Activated T-cell treated with anti-CD3 and anti-CD28 coated beads for 48 hours (primary cell): Measurements from ENCODE around the gene PAM.

Experiments used
- DNase-seq: peaks from one replicate; pipeline ENCODE4 v3.0.0-alpha.2; 2020; ENCODE audit warnings: low read depth

The PAM gene

GRCh38 chr5:102781786-102782185 is 26.7 kb downstream of the PAM start:
- no peak for DNase-seq

- DNase-seq = no peak
These were observed 27.2 kb downstream of the PAM start for GRCh38 chr5:102782217-102782872.

- DNase-seq = no peak
These were observed 32.0 kb downstream of the PAM start for GRCh38 chr5:102787134-102787533.

- DNase-seq = no peak
These were observed 33.7 kb downstream of the PAM start for GRCh38 chr5:102788788-102789187.

DNA sequence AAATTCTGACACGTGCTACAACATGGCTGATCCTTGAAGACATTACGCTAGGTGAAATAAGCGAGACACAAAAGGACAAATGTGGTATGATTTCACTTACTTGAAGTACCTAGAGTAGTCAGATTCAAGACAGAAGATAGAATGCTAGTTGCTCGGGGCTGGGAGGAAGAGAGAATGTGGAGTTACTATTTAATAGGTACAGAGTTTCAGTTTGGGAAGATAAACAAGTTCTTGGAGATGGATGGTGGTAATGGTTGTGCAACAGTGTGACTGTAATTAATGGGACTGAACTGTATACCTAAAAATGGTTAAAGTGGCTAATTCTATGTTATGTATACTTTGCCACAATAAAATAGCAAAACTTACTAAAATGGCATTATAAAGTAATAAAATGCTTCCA is 34.4 kb downstream of the PAM start:
- DNase-seq = no peak

DNA sequence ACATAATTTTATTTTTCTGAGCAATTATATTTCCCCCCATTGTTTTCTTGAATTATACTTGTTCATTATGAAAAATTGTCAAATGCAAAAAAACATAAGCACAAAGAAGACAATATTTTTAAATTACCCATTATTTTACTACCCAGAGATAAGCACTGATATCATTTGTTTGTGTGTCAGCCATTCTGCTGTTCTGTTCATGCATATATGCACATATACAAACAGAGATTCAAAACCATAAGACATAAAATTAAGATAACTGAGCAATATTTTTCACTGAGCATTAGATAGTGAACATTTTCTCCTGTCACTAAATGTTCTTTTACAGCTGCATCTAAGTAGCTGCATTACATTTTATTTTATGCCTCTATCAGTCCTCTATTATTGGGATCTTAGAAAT is 35.6 kb downstream of the PAM start:
- DNase-seq = no peak

GRCh38 chr5:102792705-102793104 is 37.6 kb downstream of the PAM start:
- DNase-seq = no peak

DNA sequence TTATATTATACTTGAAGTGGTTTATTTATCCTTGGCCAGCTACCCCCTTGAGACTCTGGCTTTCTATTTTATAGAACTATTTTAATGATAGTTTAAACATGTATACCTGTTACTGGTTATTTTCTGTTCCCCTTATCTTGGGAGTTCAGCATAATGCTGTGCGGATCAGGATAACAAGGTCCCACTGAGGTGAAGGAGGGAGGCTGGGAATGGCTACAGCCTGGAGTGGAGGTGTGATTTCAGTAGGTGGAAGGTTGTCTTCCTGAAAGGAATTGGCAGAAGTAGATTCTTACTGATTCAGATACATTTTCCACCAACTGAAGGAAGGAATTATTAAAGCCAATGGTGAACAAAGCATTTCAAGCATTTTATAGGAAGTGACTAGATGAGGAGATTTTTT is 38.9 kb downstream of the PAM start:
- no peak for DNase-seq

- no peak for DNase-seq
These were observed 39.7 kb downstream of the PAM start for GRCh38 chr5:102794677-102795331.

DNA sequence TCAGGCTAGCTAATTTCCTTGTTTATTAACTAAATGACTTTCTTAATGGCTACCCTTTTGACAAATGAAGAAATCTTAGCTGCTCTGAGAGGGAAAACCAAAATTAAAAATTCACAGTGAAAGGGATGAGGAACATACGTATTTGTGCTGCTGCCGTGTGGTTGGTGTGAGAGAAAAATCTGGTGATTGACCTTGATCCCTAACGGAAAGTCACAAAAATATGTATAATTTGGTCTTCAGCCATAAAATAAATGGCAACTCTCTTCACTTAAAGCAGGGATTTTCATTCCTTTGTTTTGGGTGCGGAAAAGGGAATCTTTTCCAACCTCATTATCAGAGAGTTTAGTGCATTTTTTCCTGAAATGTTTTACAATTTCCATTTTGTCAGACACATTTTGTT is 40.4 kb downstream of the PAM start:
- DNase-seq = no peak

- no peak for DNase-seq
These were observed 40.9 kb downstream of the PAM start for GRCh38 chr5:102796009-102796408.

DNA sequence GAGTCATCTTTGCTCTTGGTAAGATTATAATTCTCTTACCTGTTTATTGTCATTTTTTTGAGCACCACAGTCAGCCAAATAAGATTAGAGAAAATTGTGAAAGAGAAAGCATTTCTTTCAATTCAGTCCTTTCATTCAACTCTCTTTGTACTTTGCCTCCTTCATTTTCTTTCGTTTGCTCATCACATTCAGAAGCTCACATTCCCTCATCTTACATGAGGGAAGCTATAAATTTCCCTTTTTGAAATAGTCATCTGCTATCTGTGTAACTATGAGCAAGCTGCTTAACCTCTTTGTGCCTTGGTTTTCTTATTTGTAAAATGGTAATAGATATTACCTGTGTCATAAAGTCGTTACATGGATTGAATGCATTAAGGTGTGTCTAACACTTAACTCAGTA is 41.4 kb downstream of the PAM start:
- DNase-seq = no peak

GRCh38 chr5:102797322-102797884 is 42.3 kb downstream of the PAM start:
- no peak for DNase-seq

GRCh38 chr5:102798104-102798785 is 43.1 kb downstream of the PAM start:
- DNase-seq = no peak

DNA sequence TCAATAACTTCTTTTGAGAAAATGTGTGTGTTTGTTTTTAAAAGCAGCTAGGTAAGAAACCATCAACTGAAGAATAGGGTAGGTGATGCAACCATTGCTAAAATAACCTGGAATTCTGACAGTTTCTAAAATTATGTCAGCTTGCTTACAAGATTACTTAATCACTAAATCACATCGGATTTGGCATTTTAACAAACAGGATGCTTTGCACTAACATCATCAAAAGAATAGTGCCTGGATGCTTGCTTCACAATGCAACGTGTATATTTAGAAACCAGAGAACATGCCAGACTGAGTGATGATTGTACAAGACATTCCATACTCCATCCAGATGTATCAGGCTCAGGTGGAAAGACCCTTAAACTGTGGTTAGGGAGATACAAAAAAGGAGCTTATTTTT is 43.9 kb downstream of the PAM start:
- no peak for DNase-seq

- no peak for DNase-seq
These were observed 45.3 kb downstream of the PAM start for GRCh38 chr5:102800427-102800826.

DNA sequence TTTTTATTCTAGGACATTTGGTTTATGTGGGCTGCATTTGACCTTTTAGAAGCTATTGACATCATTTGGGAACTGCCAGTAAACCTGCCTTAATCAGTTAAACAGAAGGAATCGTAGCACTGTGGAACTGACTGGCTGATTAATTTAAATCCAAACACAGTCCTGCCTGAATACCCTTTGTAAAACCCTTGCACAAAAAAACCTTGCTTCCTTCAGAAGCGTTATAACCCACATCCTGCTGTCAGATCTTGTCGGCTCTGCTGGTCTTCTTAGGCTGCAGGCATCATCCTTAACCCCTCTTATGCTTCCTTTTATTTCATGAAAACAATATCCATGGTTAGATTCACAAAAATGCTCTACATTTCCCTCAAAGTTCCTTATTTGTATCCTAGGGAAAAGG is 46.3 kb downstream of the PAM start:
- DNase-seq = no peak

- DNase-seq = no peak
These were observed 47.8 kb downstream of the PAM start for GRCh38 chr5:102802708-102803458.

GRCh38 chr5:102807878-102808502 is 52.9 kb downstream of the PAM start:
- no peak for DNase-seq

DNA sequence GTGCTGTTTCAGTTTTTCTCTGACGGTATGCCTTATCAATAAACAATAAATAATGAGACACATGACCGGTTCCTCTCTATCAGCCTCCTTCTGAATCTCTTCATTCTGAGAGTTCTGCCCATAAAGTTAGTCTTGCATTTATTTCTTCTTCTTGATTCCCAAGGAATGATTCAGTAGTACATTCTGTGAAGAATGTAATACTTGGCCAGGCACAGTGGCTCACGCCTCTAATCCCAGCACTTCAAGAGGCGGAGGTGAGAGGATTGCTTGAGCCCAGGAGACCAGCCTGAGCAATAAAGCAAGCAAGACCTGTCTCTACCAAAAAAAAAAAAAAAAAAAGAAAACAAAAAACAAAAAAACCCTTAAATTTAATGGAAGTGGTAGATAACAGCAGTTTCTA is 53.9 kb downstream of the PAM start:
- DNase-seq = no peak

- DNase-seq = no peak
These were observed 56.9 kb downstream of the PAM start for GRCh38 chr5:102811972-102812371.

DNA sequence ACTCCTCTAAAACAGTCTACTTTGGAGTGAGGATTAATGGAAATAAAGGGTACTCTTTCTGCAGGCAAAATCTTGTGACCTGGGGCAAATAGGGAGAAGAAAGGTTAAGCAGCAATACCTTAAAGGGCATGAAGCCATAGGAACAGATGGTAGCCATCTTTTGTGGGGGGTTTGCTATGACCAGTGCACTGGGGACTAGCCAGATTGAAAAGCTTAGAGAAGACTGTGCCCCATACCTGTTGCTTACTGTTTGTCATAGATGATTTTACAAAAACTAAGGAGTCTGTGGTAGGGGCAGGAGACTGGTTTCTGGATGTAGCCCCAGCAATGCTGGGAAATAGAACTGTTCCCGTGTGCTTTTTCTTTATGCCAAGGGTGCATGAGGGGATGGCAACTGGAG is 58.6 kb downstream of the PAM start:
- DNase-seq = no peak
